GM12891 (cell line): ENCODE measurements around the gene CCNQ. TPM values are rescaled to one million over a fixed set of nuclear protein-coding genes. Genes with fewer than 3 reads are reported as not detected.
A peak's percentile ranks its signal among the peaks of the same experiment; 100 is the strongest.

ENCODE experiments used
- DNase-seq: peaks from one replicate; pipeline ENCODE4 v3.0.0; 2011; ENCODE audit warnings: low spot score; ENCODE audit not compliant: insufficient read length
- FAIRE-seq: peaks from 2 replicates; lab custom pipeline; 2011; peaks lifted over from hg19 to GRCh38; lab: Jason Lieb, UNC
- PAX5 ChIP-seq: IDR thresholded peaks from 2 replicates; pipeline ENCODE4 v1.6.1; 2011; ENCODE audit warnings: low read length, moderate library complexity, mild to moderate bottlenecking; ENCODE audit not compliant: insufficient read depth, severe bottlenecking
- POLR2A ChIP-seq: IDR thresholded peaks from 2 replicates; pipeline ENCODE4 v1.6.1; 2011; ENCODE audit warnings: low read depth, low read length, control low read depth
- POLR2AphosphoS5 ChIP-seq: IDR thresholded peaks from 2 replicates; pipeline ENCODE4 v1.6.1; 2011; ENCODE audit warnings: low read depth, low read length, control low read depth
- POU2F2 ChIP-seq: IDR thresholded peaks from 2 replicates; pipeline ENCODE4 v1.6.1; 2011; ENCODE audit warnings: low read depth, mild to moderate bottlenecking, control low read depth, low read length, moderate library complexity
- SPI1 ChIP-seq: IDR thresholded peaks from 2 replicates; pipeline ENCODE4 v1.6.1; 2011; ENCODE audit warnings: low read depth, low read length, control low read depth
- TAF1 ChIP-seq: IDR thresholded peaks from 2 replicates; pipeline ENCODE4 v1.6.1; 2011; ENCODE audit warnings: low read depth, low read length, control low read depth
- polyA plus RNA-seq: library from polyadenylated mRNA; unstranded; fragments of >200 nt; gene quantifications from one replicate; pipeline ENCODE4 v1.2.1, GENCODE V29; 2012; ENCODE audit warnings: low read depth, missing spikeins, inconsistent platforms; ENCODE audit not compliant: missing spikeins

CCNQ gene
- polyA plus RNA-seq, result 12.6 TPM

GRCh38 chrX:153598541-153599191, at the start of gene CCNQ:
TSS of gene CCNQ (minus strand) at chrX:153599139. CDS start at chrX:153599073, 66 bp downstream.
- FAIRE-seq (no peak), DNase-seq (no peak)
- TF ChIP-seq TAF1, result no peak
- TF ChIP-seq POU2F2, result no peak
- no peak for TF ChIP-seq PAX5
- no peak for TF ChIP-seq POLR2A
- TF ChIP-seq POLR2AphosphoS5, result no peak
- TF ChIP-seq SPI1, result no peak

DNA sequence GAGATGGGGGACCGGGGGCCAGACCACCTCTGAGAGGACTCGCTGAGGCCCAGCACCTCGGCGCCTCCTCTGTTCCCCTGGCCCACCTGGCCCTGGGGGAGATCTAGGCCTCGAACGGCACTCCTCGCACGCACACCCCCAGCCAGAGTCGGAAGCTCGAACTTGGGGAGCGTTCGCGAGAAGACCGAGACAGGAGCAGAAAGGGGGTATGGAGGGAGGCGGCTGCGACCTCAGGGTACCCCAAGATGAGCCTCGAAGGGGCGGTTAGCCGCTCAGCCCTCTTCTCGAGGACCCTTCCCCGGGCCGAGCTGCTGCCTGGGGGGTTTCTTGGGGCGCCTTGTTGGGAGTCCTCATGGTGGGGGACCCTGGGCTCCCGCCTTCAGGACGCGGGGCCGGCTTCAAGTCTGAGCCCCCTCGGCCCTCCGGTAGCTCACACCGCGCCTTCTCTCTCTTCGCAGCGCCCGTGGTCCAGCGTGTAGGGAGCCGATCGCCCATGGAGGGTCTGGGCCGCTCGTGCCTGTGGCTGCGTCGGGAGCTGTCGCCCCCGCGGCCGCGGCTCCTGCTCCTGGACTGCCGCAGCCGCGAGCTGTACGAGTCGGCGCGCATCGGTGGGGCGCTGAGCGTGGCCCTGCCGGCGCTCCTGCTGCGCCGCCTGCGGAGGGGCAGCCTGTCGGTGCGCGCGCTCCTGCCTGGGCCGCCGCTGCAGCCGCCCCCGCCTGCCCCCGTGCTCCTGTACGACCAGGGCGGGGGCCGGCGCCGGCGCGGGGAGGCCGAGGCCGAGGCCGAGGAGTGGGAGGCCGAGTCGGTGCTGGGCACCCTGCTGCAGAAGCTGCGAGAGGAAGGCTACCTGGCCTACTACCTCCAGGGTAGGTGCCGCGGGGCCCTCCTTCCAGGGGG, 48.8 kb upstream of the CCNQ start:
- TF ChIP-seq TAF1 (no peak), PAX5 (no peak), POLR2AphosphoS5 (no peak), POU2F2 (no peak), SPI1 (no peak), POLR2A (no peak)
- no peak for FAIRE-seq
- no peak for DNase-seq

GRCh38 chrX:153646620-153647373, 47.9 kb upstream of the CCNQ start, which contains the start of gene DUSP9:
TSS of gene DUSP9 (plus strand) at chrX:153647203. CDS start at chrX:153647954, 751 bp downstream.
- FAIRE-seq (no peak), DNase-seq (no peak)
- TF ChIP-seq POLR2AphosphoS5 (no peak), TAF1 (no peak), PAX5 (no peak), POU2F2 (no peak), POLR2A (no peak), SPI1 (no peak)

DNA sequence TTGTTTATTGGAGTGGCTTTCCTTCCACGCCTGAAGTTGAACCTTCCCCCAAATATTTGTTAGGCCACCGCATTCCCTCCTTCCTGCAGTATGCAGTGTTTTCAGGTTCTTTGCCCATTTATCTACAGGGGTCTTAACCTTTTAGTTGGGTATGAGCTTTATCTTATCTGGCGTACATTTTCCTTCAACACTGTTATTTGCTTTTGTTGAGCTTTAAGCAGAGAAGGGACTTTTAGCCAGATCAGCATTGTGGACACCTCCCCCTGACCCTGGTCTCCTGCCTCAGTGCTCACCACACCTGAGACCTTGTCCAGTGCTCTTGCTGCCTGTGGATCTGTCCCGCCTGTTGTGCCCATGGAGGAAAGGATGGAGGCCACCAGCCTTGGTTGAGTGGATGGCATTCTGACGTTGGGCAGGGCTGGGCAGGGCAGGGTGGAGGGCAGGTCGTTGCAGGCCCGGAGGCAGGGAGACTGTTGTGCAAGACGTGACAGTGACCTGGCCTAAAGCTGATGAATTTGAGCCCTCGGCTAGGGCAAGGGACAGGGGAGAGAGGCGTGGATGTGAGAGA, 47.1 kb upstream of the CCNQ start:
- TF ChIP-seq TAF1 (no peak), SPI1 (no peak), PAX5 (no peak), POU2F2 (no peak), POLR2AphosphoS5 (no peak), POLR2A (no peak)
- FAIRE-seq (no peak), DNase-seq (no peak)

DNA sequence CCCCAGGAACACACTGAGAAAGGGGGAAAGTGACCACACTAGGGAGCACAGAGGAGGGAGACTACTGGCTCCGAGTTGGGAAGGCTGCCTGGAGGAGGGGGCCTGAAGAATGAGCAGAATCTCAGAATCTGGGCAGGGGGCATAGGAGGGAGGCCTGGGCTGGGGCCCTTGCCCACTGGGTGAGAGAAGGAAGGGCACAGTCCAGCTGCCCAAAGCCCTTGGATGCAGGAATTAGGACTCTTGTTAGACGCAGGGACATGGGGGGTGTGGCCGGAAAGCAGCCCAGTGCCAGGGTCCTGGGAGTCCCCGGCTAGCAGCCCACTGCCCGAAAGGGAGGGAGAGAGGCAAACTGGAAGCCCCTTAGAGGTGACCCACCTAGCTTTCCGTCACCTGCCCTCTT, 46.2 kb upstream of the CCNQ start:
- DNase-seq, result no peak
- no peak for TF ChIP-seq POU2F2
- TF ChIP-seq PAX5, result no peak
- no peak for TF ChIP-seq POLR2AphosphoS5
- no peak for TF ChIP-seq TAF1
- no peak for FAIRE-seq

GRCh38 chrX:153644356-153645125, 45.6 kb upstream of the CCNQ start:
- TF ChIP-seq POU2F2, result no peak
- TF ChIP-seq PAX5, result no peak
- TF ChIP-seq SPI1, result no peak
- no peak for TF ChIP-seq POLR2AphosphoS5
- no peak for TF ChIP-seq POLR2A
- no peak for TF ChIP-seq TAF1

DNA sequence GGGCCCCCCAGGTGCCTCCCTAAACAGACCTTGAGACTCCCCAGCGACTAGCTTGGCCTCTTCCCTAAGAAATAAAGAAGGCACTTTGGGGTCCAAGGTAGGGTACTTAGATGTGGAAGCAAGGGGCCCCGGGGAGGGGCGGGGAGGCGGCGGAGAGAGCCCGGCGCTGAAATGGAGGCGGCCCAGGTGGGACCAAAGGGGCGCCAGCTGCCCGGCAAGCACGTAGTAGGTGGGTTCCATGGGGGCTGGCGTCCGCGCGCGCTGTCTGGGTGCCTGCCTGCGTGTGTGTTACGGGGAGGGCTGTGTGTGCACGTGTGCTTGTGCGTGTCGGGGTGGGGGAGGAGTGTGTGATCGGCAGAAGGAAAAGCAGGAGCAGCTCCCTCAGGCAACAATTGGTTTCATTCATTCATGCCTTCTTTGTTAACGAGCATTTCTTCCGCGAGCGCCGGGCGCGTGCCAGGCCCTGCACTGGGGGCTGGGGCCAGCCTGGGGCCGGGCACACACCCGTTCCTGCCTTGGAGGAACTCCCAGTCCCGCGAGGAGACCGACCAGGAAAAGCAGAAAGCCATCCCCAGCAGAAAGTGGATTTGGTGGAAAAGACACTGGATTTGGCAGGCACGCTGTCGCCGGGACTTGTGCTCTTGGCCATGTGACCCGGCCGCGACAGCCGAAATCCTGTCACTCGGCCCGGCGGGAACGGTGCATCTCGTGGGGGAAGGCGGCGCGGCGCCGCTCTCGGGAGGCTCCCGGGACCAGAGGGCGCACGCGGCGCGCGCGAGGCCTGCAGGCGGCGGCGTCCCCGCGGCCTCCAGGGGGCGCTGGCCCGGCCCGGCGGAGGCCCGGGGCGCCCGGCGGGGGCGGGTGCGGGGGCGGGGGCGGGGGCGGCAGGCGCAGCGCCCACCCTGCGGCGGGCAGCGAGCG, 44.8 kb upstream of the CCNQ start:
- FAIRE-seq (peak; percentile 13), DNase-seq (no peak)
- TF ChIP-seq POLR2A, result no peak
- TF ChIP-seq POU2F2, result no peak
- TF ChIP-seq PAX5, result no peak
- no peak for TF ChIP-seq SPI1
- TF ChIP-seq TAF1, result no peak
- no peak for TF ChIP-seq POLR2AphosphoS5

More at GRCh38 chrX:153644356-153645125, 45.6 kb upstream of the CCNQ start:
- no peak for DNase-seq
- FAIRE-seq, result no peak
